Panc1 (cell line): ENCODE results near the gene SLC5A2. TPM values are rescaled to one million over a fixed set of nuclear protein-coding genes. Genes with fewer than 3 reads are reported as not detected.

ENCODE experiments used
- ATAC-seq: fragments of 200-7000 bp; cut with Tn5 transposase; 2 replicates; pipeline ENCODE4 v1.9.1; 2020; ENCODE audit warnings: mild to moderate bottlenecking, moderate library complexity
- BruUV-seq: library from RNA; stranded (reverse); fragments of 400-500 nt; replicated peaks from 2 replicates; lab custom pipeline; 2021; lab: Mats Ljungman, UMichigan
- CTCF ChIA-PET: fragments of 300-600 bp; sonication (Branson Sonifier 250); formaldehyde crosslinking; loops from one replicate; lab custom pipeline; 2022; ENCODE audit warnings: antibody characterized with exemption; lab: Charles Lee
- POLR2A ChIA-PET: fragments of 300-600 bp; sonication (Branson Sonifier 250); formaldehyde crosslinking; loops from one replicate; lab custom pipeline; 2022; ENCODE audit warnings: antibody characterized with exemption; lab: Charles Lee
- DNase-seq: peaks from one replicate; pipeline ENCODE4 v3.0.0-alpha.2; 2010; ENCODE audit warnings: low read depth, low spot score
- H3K27ac ChIP-seq: 2 replicates; pipeline ENCODE4 v1.5.1; 2011; ENCODE audit warnings: mild to moderate bottlenecking, low read length, inconsistent platforms
- H3K27me3 ChIP-seq: fragments of 200-500 bp; sonication (Bioruptor generic); 2 replicates; pipeline ENCODE4 v1.6.0; 2014; ENCODE audit warnings: low read length, inconsistent platforms; ENCODE audit not compliant: control insufficient read depth, insufficient read depth
- H3K36me3 ChIP-seq: fragments of 200-500 bp; sonication (Bioruptor generic); 2 replicates; pipeline ENCODE4 v1.5.1; 2014; ENCODE audit warnings: inconsistent platforms, mild to moderate bottlenecking, low read length, moderate library complexity; ENCODE audit not compliant: control insufficient read depth, insufficient read depth
- H3K4me1 ChIP-seq: 2 replicates; pipeline ENCODE4 v1.5.1; 2011; ENCODE audit warnings: inconsistent platforms, mild to moderate bottlenecking, low read length, moderate library complexity; ENCODE audit not compliant: control insufficient read depth, insufficient read depth
- H3K4me3 ChIP-seq, 2 experiments: 2 replicates each; pipeline ENCODE4 v1.5.1; 2011 to 2012; ENCODE audit warnings: low read depth in 2 of 2, low read length in 2 of 2, mild to moderate bottlenecking in 2 of 2, inconsistent platforms in 1 of 2, moderate library complexity in 1 of 2
- H3K9me3 ChIP-seq: fragments of 200-500 bp; sonication (Bioruptor generic); 2 replicates; pipeline ENCODE4 v1.5.1; 2014; ENCODE audit warnings: low read depth, mild to moderate bottlenecking, inconsistent platforms, low read length, moderate library complexity; ENCODE audit not compliant: control insufficient read depth, insufficient read depth
- POLR2AphosphoS5 ChIP-seq: IDR thresholded peaks from 2 replicates; pipeline ENCODE4 v1.6.1; 2012; ENCODE audit warnings: mild to moderate bottlenecking, low read depth, low read length, moderate library complexity
- SIN3A ChIP-seq: IDR thresholded peaks from 2 replicates; pipeline ENCODE4 v1.6.1; 2012; ENCODE audit warnings: low read depth, mild to moderate bottlenecking, low read length, moderate library complexity, borderline replicate concordance; ENCODE audit not compliant: insufficient read depth
- TCF7L2 ChIP-seq: IDR thresholded peaks from 2 replicates; pipeline ENCODE4 v1.6.1; 2011; ENCODE audit warnings: mild to moderate bottlenecking, low read depth, low read length, inconsistent platforms
- in situ Hi-C: cut with HindIII; loops from 2 replicates; pipeline ENCODE4 v1.10.0; 2016; ENCODE audit warnings: low sequenced_read_pairs, low pct_unique_long_range_greater_than_20kb
- intact Hi-C: fragments of 100-400 bp; cut with micrococcal nuclease; formaldehyde crosslinking; loops from one replicate; pipeline ENCODE4 v1.10.0; 2022; ENCODE audit not compliant: unreplicated experiment
- total RNA-seq: library from RNA; stranded (reverse); gene quantifications from one replicate; pipeline ENCODE4 v1.2.1, GENCODE V29; 2021; ENCODE audit not compliant: unreplicated experiment
- TF ChIP-seq, protein P1 (sequence below): fragments of 450-650 bp; IDR thresholded peaks from 2 replicates; pipeline ENCODE4 v1.5.1; 2017; ENCODE audit warnings: mild to moderate bottlenecking
- TF ChIP-seq, protein P2 (sequence below), 2 experiments: IDR thresholded peaks; 2 replicates each; pipeline ENCODE4 v1.6.1; 2011 to 2012; ENCODE audit warnings: low read depth in 2 of 2, control low read depth in 1 of 2, low read length in 1 of 2, mild to moderate bottlenecking in 1 of 2, moderate library complexity in 1 of 2; ENCODE audit not compliant: insufficient read depth in 1 of 2

The SLC5A2 gene
- total RNA-seq, 1 experiment from 2014 or later: 0.15 TPM

- in situ Hi-C loops: no loop called here
- no TSS peak for BruUV-seq
- H3K36me3 ChIP-seq: peaks cover 9% of the 10 kb centered on the region; the same call in 1 of the 2 replicates
- no peak overlapping the region for H3K4me3 ChIP-seq
- ChIA-PET POLR2A (no interaction called here), CTCF (no interaction called here)
- H3K4me1 ChIP-seq: peaks cover 15% of the 10 kb centered on the region
- no peaks in the 10 kb centered on the region for H3K27me3 ChIP-seq
- no peak overlapping the region for H3K27ac ChIP-seq
- intact Hi-C loops: loop anchor here (5.0 kb wide), 1 partner anchor 192 kb away; no protein-coding TSS in a partner anchor
- no peak for TF ChIP-seq SIN3A
- TF ChIP-seq TCF7L2: no peak
- TF ChIP-seq, protein P1, sequence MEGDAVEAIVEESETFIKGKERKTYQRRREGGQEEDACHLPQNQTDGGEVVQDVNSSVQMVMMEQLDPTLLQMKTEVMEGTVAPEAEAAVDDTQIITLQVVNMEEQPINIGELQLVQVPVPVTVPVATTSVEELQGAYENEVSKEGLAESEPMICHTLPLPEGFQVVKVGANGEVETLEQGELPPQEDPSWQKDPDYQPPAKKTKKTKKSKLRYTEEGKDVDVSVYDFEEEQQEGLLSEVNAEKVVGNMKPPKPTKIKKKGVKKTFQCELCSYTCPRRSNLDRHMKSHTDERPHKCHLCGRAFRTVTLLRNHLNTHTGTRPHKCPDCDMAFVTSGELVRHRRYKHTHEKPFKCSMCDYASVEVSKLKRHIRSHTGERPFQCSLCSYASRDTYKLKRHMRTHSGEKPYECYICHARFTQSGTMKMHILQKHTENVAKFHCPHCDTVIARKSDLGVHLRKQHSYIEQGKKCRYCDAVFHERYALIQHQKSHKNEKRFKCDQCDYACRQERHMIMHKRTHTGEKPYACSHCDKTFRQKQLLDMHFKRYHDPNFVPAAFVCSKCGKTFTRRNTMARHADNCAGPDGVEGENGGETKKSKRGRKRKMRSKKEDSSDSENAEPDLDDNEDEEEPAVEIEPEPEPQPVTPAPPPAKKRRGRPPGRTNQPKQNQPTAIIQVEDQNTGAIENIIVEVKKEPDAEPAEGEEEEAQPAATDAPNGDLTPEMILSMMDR: no peak
- TF ChIP-seq, protein P2, sequence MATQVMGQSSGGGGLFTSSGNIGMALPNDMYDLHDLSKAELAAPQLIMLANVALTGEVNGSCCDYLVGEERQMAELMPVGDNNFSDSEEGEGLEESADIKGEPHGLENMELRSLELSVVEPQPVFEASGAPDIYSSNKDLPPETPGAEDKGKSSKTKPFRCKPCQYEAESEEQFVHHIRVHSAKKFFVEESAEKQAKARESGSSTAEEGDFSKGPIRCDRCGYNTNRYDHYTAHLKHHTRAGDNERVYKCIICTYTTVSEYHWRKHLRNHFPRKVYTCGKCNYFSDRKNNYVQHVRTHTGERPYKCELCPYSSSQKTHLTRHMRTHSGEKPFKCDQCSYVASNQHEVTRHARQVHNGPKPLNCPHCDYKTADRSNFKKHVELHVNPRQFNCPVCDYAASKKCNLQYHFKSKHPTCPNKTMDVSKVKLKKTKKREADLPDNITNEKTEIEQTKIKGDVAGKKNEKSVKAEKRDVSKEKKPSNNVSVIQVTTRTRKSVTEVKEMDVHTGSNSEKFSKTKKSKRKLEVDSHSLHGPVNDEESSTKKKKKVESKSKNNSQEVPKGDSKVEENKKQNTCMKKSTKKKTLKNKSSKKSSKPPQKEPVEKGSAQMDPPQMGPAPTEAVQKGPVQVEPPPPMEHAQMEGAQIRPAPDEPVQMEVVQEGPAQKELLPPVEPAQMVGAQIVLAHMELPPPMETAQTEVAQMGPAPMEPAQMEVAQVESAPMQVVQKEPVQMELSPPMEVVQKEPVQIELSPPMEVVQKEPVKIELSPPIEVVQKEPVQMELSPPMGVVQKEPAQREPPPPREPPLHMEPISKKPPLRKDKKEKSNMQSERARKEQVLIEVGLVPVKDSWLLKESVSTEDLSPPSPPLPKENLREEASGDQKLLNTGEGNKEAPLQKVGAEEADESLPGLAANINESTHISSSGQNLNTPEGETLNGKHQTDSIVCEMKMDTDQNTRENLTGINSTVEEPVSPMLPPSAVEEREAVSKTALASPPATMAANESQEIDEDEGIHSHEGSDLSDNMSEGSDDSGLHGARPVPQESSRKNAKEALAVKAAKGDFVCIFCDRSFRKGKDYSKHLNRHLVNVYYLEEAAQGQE (IDR thresholded peaks at IDR 0.05; ENCODE audit: insufficient read depth in 1 of 2, low read depth in 2 of 2, low read length in 1 of 2): no peak
- no peak for TF ChIP-seq POLR2AphosphoS5
- no peak for ATAC-seq
- DNase-seq: no peak
- H3K9me3 ChIP-seq: no peaks in the 10 kb centered on the region
These were observed 22.6 kb downstream of the SLC5A2 start for GRCh38 chr16:31505483-31505882.

DNA sequence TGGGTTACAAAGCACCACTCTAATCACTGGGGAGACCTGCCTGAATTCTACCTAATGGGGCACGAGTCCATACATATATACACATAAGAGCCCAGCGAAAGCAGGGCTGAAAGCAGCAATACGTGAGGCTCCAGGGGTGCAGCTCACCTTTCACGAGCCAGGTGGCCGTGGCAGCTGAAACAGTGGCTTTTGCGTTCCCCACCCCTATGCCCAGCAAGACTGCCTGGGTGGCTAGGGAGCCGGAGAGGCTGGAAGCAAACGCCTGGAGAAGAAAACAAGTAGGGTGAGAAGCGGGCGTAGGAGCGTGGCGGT is 24.6 kb downstream of the SLC5A2 start:
- TF ChIP-seq, protein P2 (IDR thresholded peaks at IDR 0.05; ENCODE audit: insufficient read depth in 1 of 2, low read depth in 2 of 2, low read length in 1 of 2): no peak
- TF ChIP-seq POLR2AphosphoS5: no peak
- no peak for TF ChIP-seq SIN3A
- TF ChIP-seq TCF7L2: no peak
- TF ChIP-seq, protein P1: no peak
- CTCF ChIA-PET: no interaction called here
- H3K4me1 ChIP-seq: peaks cover 15% of the 10 kb centered on the region
- POLR2A ChIA-PET: no interaction called here
- no peaks in the 10 kb centered on the region for H3K27me3 ChIP-seq
- H3K36me3 ChIP-seq: peaks cover 9% of the 10 kb centered on the region; the same call in 1 of the 2 replicates
- no peaks in the 10 kb centered on the region for H3K9me3 ChIP-seq
- DNase-seq: no peak
- H3K27ac ChIP-seq: peak overlapping the region; percentile 97
- no TSS peak for BruUV-seq
- in situ Hi-C loops (no loop called here), intact Hi-C loops (loop anchor here (5.0 kb wide), 1 partner anchor 190 kb away; no protein-coding TSS in a partner anchor)
- no peak; the same call in 1 of the 2 replicates for ATAC-seq
- H3K4me3 ChIP-seq: peak overlapping the region; percentile 91 to 97
